HepG2 (cell line): ENCODE measurements around the gene SPRYD3. TPM values are rescaled to one million over a fixed set of nuclear protein-coding genes. Genes with fewer than 3 reads are reported as not detected.

Source experiments
- ATAC-seq: fragments of 200-7000 bp; cut with Tn5 transposase; 3 replicates; pipeline ENCODE4 v1.9.1; 2020; ENCODE audit warnings: mild to moderate bottlenecking, moderate library complexity
- BruUV-seq: library from RNA; stranded (reverse); fragments of 400-500 nt; replicated peaks from 2 replicates; lab custom pipeline; 2021; lab: Mats Ljungman, UMichigan
- CTCF ChIA-PET: fragments of 300-600 bp; formaldehyde crosslinking; extraction: SDS; loops from one replicate; lab custom pipeline; 2021; ENCODE audit warnings: low total read pairs, inconsistent platforms, low intra/inter-chr PET ratio; lab: Yijun Ruan, JAX
- POLR2A ChIA-PET: fragments of 350-600 bp; sonication (Branson Sonifier 250); formaldehyde crosslinking; loops from one replicate; lab custom pipeline; 2020; ENCODE audit warnings: antibody characterized with exemption, inconsistent platforms; lab: Yijun Ruan, JAX
- DNase-seq: peaks from one replicate; pipeline ENCODE4 v3.0.0-alpha.2; 2015; ENCODE audit warnings: low spot score
- FAIRE-seq: peaks from 3 replicates; lab custom pipeline; 2011; peaks lifted over from hg19 to GRCh38; lab: Jason Lieb, UNC
- H2AFZ ChIP-seq: one replicate; pipeline ENCODE4 v1.6.1; 2011; ENCODE audit warnings: low read length, inconsistent platforms
- H3K27ac ChIP-seq: fragments of 300-600 bp; 3 replicates; pipeline ENCODE4 v1.8.0; 2011; ENCODE audit warnings: mixed run types, mild to moderate bottlenecking, mixed read lengths, low read length, inconsistent platforms; ENCODE audit not compliant: insufficient read depth; ENCODE audit errors: extremely low read length
- H3K27me3 ChIP-seq, 2 experiments: fragments of 200-600 bp in 1 of 2; 2 replicates in 1 of 2; 3 replicates in 1 of 2; pipeline versions ENCODE4 v1.6.0 to v1.8.0; 2011; ENCODE audit warnings: low read length in 2 of 2, mild to moderate bottlenecking in 2 of 2, moderate library complexity in 2 of 2, inconsistent platforms in 1 of 2; ENCODE audit not compliant: insufficient read depth in 2 of 2, control insufficient read depth in 1 of 2
- H3K36me3 ChIP-seq, 2 experiments: fragments of 200-600 bp in 1 of 2; replicated peaks in 1 of 2; 2 replicates in 1 of 2; 3 replicates in 1 of 2; pipeline versions ENCODE4 v1.5.1 to v1.8.0; 2011; ENCODE audit warnings: low read length in 2 of 2, inconsistent platforms in 1 of 2; ENCODE audit not compliant: insufficient read depth in 2 of 2, control insufficient read depth in 1 of 2
- H3K4me1 ChIP-seq: 2 replicates; pipeline ENCODE4 v1.5.1; 2012; ENCODE audit warnings: low read length, inconsistent platforms; ENCODE audit not compliant: insufficient read depth
- H3K4me2 ChIP-seq: 2 replicates; pipeline ENCODE4 v1.6.0; 2011; ENCODE audit warnings: low read depth, low read length, inconsistent platforms
- H3K4me3 ChIP-seq, 3 experiments: fragments of 200-600 bp in 1 of 3; sonication (generic), shearing (Covaris generic) in 1 of 3; replicated peaks in 1 of 3; 2 replicates each; pipeline ENCODE4 v1.5.1; 2011 to 2016; ENCODE audit warnings: low read length in 3 of 3, inconsistent platforms in 2 of 3, low read depth in 2 of 3, mild to moderate bottlenecking in 2 of 3, control low read depth in 1 of 3, mixed read lengths in 1 of 3; ENCODE audit not compliant: insufficient read depth in 1 of 3
- H3K79me2 ChIP-seq: one replicate; pipeline ENCODE4 v1.6.1; 2011; ENCODE audit warnings: low read length, inconsistent platforms; ENCODE audit not compliant: insufficient read depth
- H3K9ac ChIP-seq: 2 replicates; pipeline ENCODE4 v1.6.0; 2011; ENCODE audit warnings: mild to moderate bottlenecking, low read depth, low read length, inconsistent platforms; ENCODE audit not compliant: insufficient read depth
- H3K9me3 ChIP-seq: 2 replicates; pipeline ENCODE4 v1.5.1; 2012; ENCODE audit warnings: mild to moderate bottlenecking, low read length
- H4K20me1 ChIP-seq: 2 replicates; pipeline ENCODE4 v1.6.0; 2011; ENCODE audit warnings: inconsistent platforms, mild to moderate bottlenecking, low read length, moderate library complexity; ENCODE audit not compliant: insufficient read depth
- ARNTL ChIP-seq: sonication (generic); formaldehyde crosslinking; IDR thresholded peaks from 2 replicates; pipeline ENCODE4 v1.4.0; 2020; ENCODE audit warnings: mild to moderate bottlenecking, missing genetic modification reagents
- FIP1L1 ChIP-seq: fragments of 200-400 bp; formaldehyde crosslinking; IDR thresholded peaks from 2 replicates; pipeline ENCODE4 v1.6.1; 2018; ENCODE audit warnings: low read depth, mild to moderate bottlenecking, low read length, moderate library complexity, borderline replicate concordance; ENCODE audit not compliant: insufficient read depth
- IKZF1 ChIP-seq: fragments of 450-650 bp; IDR thresholded peaks from 2 replicates; pipeline ENCODE4 v1.7.1; 2016
- NR3C1 ChIP-seq: sonication (generic); formaldehyde crosslinking; IDR thresholded peaks from 2 replicates; pipeline ENCODE4 v1.4.0; 2020; ENCODE audit warnings: missing genetic modification reagents
- RBAK ChIP-seq: sonication (generic); formaldehyde crosslinking; IDR thresholded peaks from 2 replicates; pipeline ENCODE4 v1.5.1; 2020; ENCODE audit warnings: mild to moderate bottlenecking, missing genetic modification reagents
- SKI ChIP-seq: fragments of 450-650 bp; IDR thresholded peaks from one replicate; pipeline ENCODE4 v1.6.1; 2018; ENCODE audit warnings: mild to moderate bottlenecking; ENCODE audit not compliant: partially characterized antibody
- SMAD3 ChIP-seq: sonication (generic); formaldehyde crosslinking; IDR thresholded peaks from 2 replicates; pipeline ENCODE4 v1.4.0; 2020; ENCODE audit warnings: missing genetic modification reagents
- ZGPAT ChIP-seq: IDR thresholded peaks from 2 replicates; pipeline ENCODE4 v1.6.1; 2016; ENCODE audit warnings: mild to moderate bottlenecking
- ZKSCAN5 ChIP-seq: sonication (generic); formaldehyde crosslinking; IDR thresholded peaks from 2 replicates; pipeline ENCODE4 v1.5.1; 2020; ENCODE audit warnings: mild to moderate bottlenecking, missing genetic modification reagents
- ZNF121 ChIP-seq: sonication (generic); formaldehyde crosslinking; IDR thresholded peaks from 2 replicates; pipeline ENCODE4 v1.5.0; 2020; ENCODE audit warnings: mild to moderate bottlenecking, missing genetic modification reagents
- ZNF775 ChIP-seq: sonication (generic); formaldehyde crosslinking; IDR thresholded peaks from 2 replicates; pipeline ENCODE4 v1.4.0; 2020; ENCODE audit warnings: missing genetic modification reagents, mild to moderate bottlenecking, moderate library complexity, borderline replicate concordance
- WGBS: methylation state at CpG from one replicate; pipeline ENCODE4 v1.1.6; 2017; ENCODE audit warnings: low lambda C conversion rate; 5-methylcytosine and 5-hydroxymethylcytosine counted together
- in situ Hi-C: cut with HindIII; loops from 2 replicates; pipeline ENCODE4 v1.10.0; 2017; ENCODE audit warnings: low pct_unique_long_range_greater_than_20kb; ENCODE audit not compliant: extremely low pct_ligation_motif_present
- intact Hi-C: fragments of 100-400 bp; cut with micrococcal nuclease; formaldehyde crosslinking; loops from one replicate; pipeline ENCODE4 v1.10.0; 2022; ENCODE audit not compliant: unreplicated experiment
- polyA plus RNA-seq, 8 experiments: library from polyadenylated mRNA; depleted of rRNA in 3 of 8; stranded (reverse) in 7 of 8; unstranded in 1 of 8; fragments of >200 nt; fragmentation: Illumina TruSeq in 4 of 8; extraction: Trizol in 4 of 8; gene quantifications; 2 replicates each; pipeline versions ENCODE4 v1.2.1 to v1.2.3, GENCODE V29; 2011 to 2016; ENCODE audit warnings: low read depth in 4 of 8, missing spikeins in 1 of 8, mixed read lengths in 1 of 8; ENCODE audit not compliant: insufficient read depth in 1 of 8
- total RNA-seq, 5 experiments: library from RNA; depleted of rRNA; stranded (reverse); fragments of >200 nt; fragmentation: Illumina TruSeq; extraction: Trizol; gene quantifications; 2 replicates each; pipeline ENCODE4 v1.2.3, GENCODE V29; 2016; ENCODE audit warnings: low read depth in 1 of 5

Gene SPRYD3
- total and polyA plus RNA-seq, 2 of the 13 experiments (the other 11 are each of a cell fraction or from before 2014, with no cell fraction given): 9.0 to 9.2 TPM

GRCh38 chr12:53065470-53065869 is 13.7 kb downstream of the SPRYD3 start:
- H3K79me2 ChIP-seq: no peaks in the 10 kb centered on the region
- CTCF ChIA-PET: interaction anchor here (1.4 to 2.3 kb wide), 2 partner anchors 34 to 125 kb away, joined by 4 to 36 read pairs; no protein-coding TSS in a partner anchor
- in situ Hi-C loops (no loop called here), intact Hi-C loops (no loop called here)
- TF ChIP-seq ZNF121 (CRISPR knock-in tag) (no peak), ZGPAT (CRISPR knock-in tag) (no peak), ZNF775 (CRISPR knock-in tag) (no peak), ZKSCAN5 (CRISPR knock-in tag) (no peak), NR3C1 (CRISPR knock-in tag) (no peak), SMAD3 (CRISPR knock-in tag) (no peak), RBAK (CRISPR knock-in tag) (no peak), ARNTL (CRISPR knock-in tag) (no peak), SKI (no peak), FIP1L1 (no peak), IKZF1 (no peak)
- TSS peak; percentile 43 for BruUV-seq
- H2AFZ ChIP-seq: no peak overlapping the region
- H3K36me3 ChIP-seq: peaks cover 0 to 18% of the 10 kb centered on the region in 2 experiments; a peak in 2 of 5 replicates
- no peak for FAIRE-seq
- no peaks in the 10 kb centered on the region for H3K9me3 ChIP-seq
- H3K9ac ChIP-seq: no peak overlapping the region
- H3K4me1 ChIP-seq: peaks cover 33% of the 10 kb centered on the region
- POLR2A ChIA-PET: interaction anchor here (0.8 to 4.6 kb wide), 14 partner anchors 10 to 256 kb away, joined by 3 to 47 read pairs (median 6); partner anchors contain the start of genes AAAS, CSAD, SOAT2 and SPRYD3
- no peak for DNase-seq
- ATAC-seq: no peak
- no peak overlapping the region for H3K27ac ChIP-seq
- no peaks in the 10 kb centered on the region for H4K20me1 ChIP-seq
- no peaks in the 10 kb centered on the region for H3K27me3 ChIP-seq
- H3K4me2 ChIP-seq: no peak overlapping the region
- H3K4me3 ChIP-seq: no peak overlapping the region
- WGBS: 75% methylated on average over 7 of the region's 7 CpGs
